ENCODE results near the gene ACOXL.

- TF ChIP-seq CTCF (tag by site-specific recombination; IDR thresholded peaks at IDR 0.05) (no peak), ZNF837 (tag by site-specific recombination; IDR thresholded peaks at IDR 0.05) (no peak), ZFP69B (tag by site-specific recombination; IDR thresholded peaks at IDR 0.05) (no peak), ZNF488 (tag by site-specific recombination; IDR thresholded peaks at IDR 0.05) (no peak), ZFP41 (tag by site-specific recombination; IDR thresholded peaks at IDR 0.05; ENCODE audit: borderline replicate concordance) (no peak), ZNF274 (IDR thresholded peaks at IDR 0.05; ENCODE audit: low read length) (no peak), ZNF274 (tag by site-specific recombination; IDR thresholded peaks at IDR 0.05; ENCODE audit: borderline replicate concordance) (no peak), ZNF157 (tag by site-specific recombination; IDR thresholded peaks at IDR 0.05) (no peak), ZEB2 (tag by site-specific recombination; IDR thresholded peaks at IDR 0.05) (no peak), BCL11A (tag by site-specific recombination; IDR thresholded peaks at IDR 0.05; ENCODE audit: low read depth) (no peak), REPIN1 (tag by site-specific recombination; IDR thresholded peaks at IDR 0.05; ENCODE audit: low read depth) (no peak), ZNF664 (tag by site-specific recombination; IDR thresholded peaks at IDR 0.05) (no peak), TCF7L2 (IDR thresholded peaks at IDR 0.05; ENCODE audit: borderline replicate concordance, low read depth, low read length) (no peak)
- TF ChIP-seq, protein P1, sequence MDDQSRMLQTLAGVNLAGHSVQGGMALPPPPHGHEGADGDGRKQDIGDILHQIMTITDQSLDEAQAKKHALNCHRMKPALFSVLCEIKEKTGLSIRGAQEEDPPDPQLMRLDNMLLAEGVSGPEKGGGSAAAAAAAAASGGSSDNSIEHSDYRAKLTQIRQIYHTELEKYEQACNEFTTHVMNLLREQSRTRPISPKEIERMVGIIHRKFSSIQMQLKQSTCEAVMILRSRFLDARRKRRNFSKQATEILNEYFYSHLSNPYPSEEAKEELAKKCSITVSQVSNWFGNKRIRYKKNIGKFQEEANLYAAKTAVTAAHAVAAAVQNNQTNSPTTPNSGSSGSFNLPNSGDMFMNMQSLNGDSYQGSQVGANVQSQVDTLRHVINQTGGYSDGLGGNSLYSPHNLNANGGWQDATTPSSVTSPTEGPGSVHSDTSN (CRISPR knock-in tag; IDR thresholded peaks at IDR 0.05), result no peak
Measured at GRCh38 chr2:110688594-110689091, 43.7 kb upstream of the ACOXL start.

Data from HEK293 (cell line).